GM12878 (cell line): ENCODE measurements around the gene CTBP1. TPM values are rescaled to one million over a fixed set of nuclear protein-coding genes. Genes with fewer than 3 reads are reported as not detected.

ENCODE experiments used
- ATAC-seq: fragments of 200-7000 bp; cut with Tn5 transposase; 3 replicates; pipeline ENCODE4 v1.9.1; 2020; ENCODE audit warnings: mild to moderate bottlenecking, moderate library complexity
- BruUV-seq: library from RNA; stranded (reverse); fragments of 400-500 nt; replicated peaks from 2 replicates; lab custom pipeline; 2021; lab: Mats Ljungman, UMichigan
- CTCF ChIA-PET: fragments of 300-600 bp; sonication (Branson Sonifier 250); formaldehyde crosslinking; extraction: SDS; loops from one replicate; lab custom pipeline; 2021; ENCODE audit warnings: inconsistent platforms; lab: Yijun Ruan, JAX
- POLR2A ChIA-PET: fragments of 350-600 bp; formaldehyde crosslinking; extraction: SDS; loops from one replicate; lab custom pipeline; 2021; ENCODE audit warnings: inconsistent platforms; lab: Charles Lee
- RAD21 ChIA-PET: fragments of 300-600 bp; sonication (Branson Sonifier 250); formaldehyde crosslinking; loops from one replicate; lab custom pipeline; 2023; ENCODE audit warnings: antibody characterized with exemption; ENCODE audit not compliant: unreplicated experiment; lab: Charles Lee
- SMC1A ChIA-PET: fragments of 300-600 bp; sonication (Branson Sonifier 250); formaldehyde crosslinking; loops from one replicate; lab custom pipeline; 2023; ENCODE audit not compliant: unreplicated experiment, uncharacterized antibody; lab: Charles Lee
- DNase-seq: peaks from one replicate; pipeline ENCODE4 v3.0.0-alpha.2; 2011; ENCODE audit warnings: low read depth, low spot score
- FAIRE-seq: peaks from 3 replicates; lab custom pipeline; 2011; peaks lifted over from hg19 to GRCh38; lab: Jason Lieb, UNC
- H2AFZ ChIP-seq: 2 replicates; pipeline ENCODE4 v1.6.0; 2011; ENCODE audit warnings: low read depth, low read length, control low read depth; ENCODE audit not compliant: control insufficient read depth
- H3K27ac ChIP-seq: 2 replicates; pipeline ENCODE4 v1.5.1; 2011; ENCODE audit warnings: control low read depth; ENCODE audit not compliant: control insufficient read depth, insufficient read depth
- H3K27me3 ChIP-seq, 2 experiments: replicated peaks in 1 of 2; 2 replicates each; pipeline versions ENCODE4 v1.6.0 to v1.6.1; 2011; ENCODE audit warnings: low read length in 1 of 2; ENCODE audit not compliant: control insufficient read depth in 2 of 2, insufficient read depth in 2 of 2
- H3K36me3 ChIP-seq, 2 experiments: 2 replicates each; pipeline ENCODE4 v1.5.1; 2011; ENCODE audit warnings: low read length in 1 of 2; ENCODE audit not compliant: control insufficient read depth in 2 of 2, insufficient read depth in 2 of 2
- H3K4me1 ChIP-seq: 2 replicates; pipeline ENCODE4 v1.6.1; 2011; ENCODE audit warnings: mild to moderate bottlenecking, low read length, moderate library complexity, mixed read lengths; ENCODE audit not compliant: control insufficient read depth, insufficient read depth
- H3K4me2 ChIP-seq: 2 replicates; pipeline ENCODE4 v1.6.0; 2011; ENCODE audit warnings: control low read depth; ENCODE audit not compliant: control insufficient read depth, insufficient read depth
- H3K4me3 ChIP-seq: fragments of 200-600 bp; sonication (generic); 2 replicates; pipeline ENCODE4 v1.5.1; 2016
- H3K79me2 ChIP-seq: 2 replicates; pipeline ENCODE4 v1.6.0; 2011; ENCODE audit warnings: low read length; ENCODE audit not compliant: control insufficient read depth, insufficient read depth
- H3K9ac ChIP-seq: 2 replicates; pipeline ENCODE4 v1.8.0; 2011; ENCODE audit warnings: low read length, control low read depth, mixed read lengths; ENCODE audit not compliant: control insufficient read depth, insufficient read depth
- H3K9me3 ChIP-seq: replicated peaks from 3 replicates; pipeline ENCODE4 v1.5.1; 2011; ENCODE audit warnings: mild to moderate bottlenecking, low read length; ENCODE audit not compliant: control insufficient read depth, insufficient read depth
- H4K20me1 ChIP-seq: 2 replicates; pipeline ENCODE4 v1.6.0; 2011; ENCODE audit not compliant: control insufficient read depth, insufficient read depth
- CEBPB ChIP-seq, 2 experiments: fragments of 150-350 bp in 1 of 2; IDR thresholded peaks; 2 replicates each; pipeline ENCODE4 v1.6.1; 2012 to 2014; ENCODE audit warnings: low read depth in 2 of 2, low read length in 2 of 2, borderline replicate concordance in 1 of 2, inconsistent platforms in 1 of 2
- E4F1 ChIP-seq: fragments of 450-650 bp; IDR thresholded peaks from 2 replicates; pipeline ENCODE4 v1.6.1; 2018; ENCODE audit warnings: borderline replicate concordance, mild to moderate bottlenecking; ENCODE audit not compliant: partially characterized antibody
- EED ChIP-seq: sonication (generic); IDR thresholded peaks from 2 replicates; pipeline ENCODE4 v1.6.1; 2016; ENCODE audit warnings: antibody characterized with exemption, low read depth
- EGR1 ChIP-seq, 2 experiments: IDR thresholded peaks; 1 replicate in 1 of 2; 2 replicates in 1 of 2; pipeline ENCODE4 v1.6.1; 2011 to 2012; ENCODE audit warnings: low read depth in 2 of 2, low read length in 2 of 2, borderline replicate concordance in 1 of 2, mild to moderate bottlenecking in 1 of 2, moderate library complexity in 1 of 2
- ETV6 ChIP-seq, 2 experiments: fragments of 450-650 bp in 1 of 2; IDR thresholded peaks in 1 of 2; conservative IDR thresholded peaks in 1 of 2; 2 replicates each; pipeline ENCODE4 v1.6.1; 2014; ENCODE audit warnings: antibody characterized with exemption in 1 of 2, borderline replicate concordance in 1 of 2, low read depth in 1 of 2, mild to moderate bottlenecking in 1 of 2, moderate library complexity in 1 of 2
- FOS ChIP-seq: IDR thresholded peaks from 3 replicates; pipeline ENCODE4 v1.6.1; 2011; ENCODE audit warnings: borderline replicate concordance; ENCODE audit not compliant: insufficient read length; ENCODE audit errors: extremely low read depth
- HSF1 ChIP-seq: fragments of 150-350 bp; IDR thresholded peaks from 2 replicates; pipeline ENCODE4 v1.6.1; 2014; ENCODE audit warnings: mild to moderate bottlenecking, low read depth, low read length
- JUNB ChIP-seq: IDR thresholded peaks from 2 replicates; pipeline ENCODE4 v1.6.1; 2016; ENCODE audit warnings: antibody characterized with exemption, mild to moderate bottlenecking
- LARP7 ChIP-seq: fragments of 450-650 bp; IDR thresholded peaks from 2 replicates; pipeline ENCODE4 v1.6.1; 2017; ENCODE audit warnings: mild to moderate bottlenecking
- PBX3 ChIP-seq: IDR thresholded peaks from 2 replicates; pipeline ENCODE4 v1.6.1; 2011; ENCODE audit warnings: mild to moderate bottlenecking, low read depth, low read length, moderate library complexity; ENCODE audit not compliant: insufficient replicate concordance
- RB1 ChIP-seq: fragments of 450-650 bp; formaldehyde crosslinking; IDR thresholded peaks from 2 replicates; pipeline ENCODE4 v1.6.1; 2017; ENCODE audit warnings: mild to moderate bottlenecking, borderline replicate concordance
- RELA ChIP-seq: fragments of 450-650 bp; IDR thresholded peaks from 2 replicates; pipeline ENCODE4 v1.8.0; 2014; ENCODE audit warnings: borderline replicate concordance; ENCODE audit not compliant: partially characterized antibody
- TCF12 ChIP-seq: IDR thresholded peaks from 2 replicates; pipeline ENCODE4 v1.6.1; 2011; ENCODE audit warnings: low read depth, mild to moderate bottlenecking, low read length
- TCF3 ChIP-seq: IDR thresholded peaks from 2 replicates; pipeline ENCODE4 v1.6.1; 2012; ENCODE audit warnings: low read depth, mild to moderate bottlenecking, low read length, borderline replicate concordance; ENCODE audit not compliant: insufficient read depth
- USF1 ChIP-seq: IDR thresholded peaks from 2 replicates; pipeline ENCODE4 v1.6.1; 2011; ENCODE audit warnings: borderline replicate concordance, low read depth, mild to moderate bottlenecking, moderate library complexity, mixed read lengths, low read length; ENCODE audit not compliant: insufficient read depth; ENCODE audit errors: extremely low read length
- WGBS: methylation state at CpG from one replicate; pipeline ENCODE4 v1.1.6; 2016; ENCODE audit warnings: low lambda C conversion rate; ENCODE audit not compliant: insufficient replicate concordance, insufficient coverage; ENCODE audit errors: missing lambda C conversion rate; 5-methylcytosine and 5-hydroxymethylcytosine counted together
- in situ Hi-C: fragments of 300-500 bp; cut with MboI; formaldehyde crosslinking; loops from 9 replicates; pipeline ENCODE4 v1.14.3; 2018; ENCODE audit warnings: mixed read lengths
- intact Hi-C: fragments of 100-400 bp; cut with micrococcal nuclease; formaldehyde crosslinking; loops from one replicate; pipeline ENCODE4 v1.14.2; 2022; ENCODE audit not compliant: unreplicated experiment
- polyA plus RNA-seq, 11 experiments: library from polyadenylated mRNA; depleted of rRNA in 4 of 11; unstranded in 6 of 11; stranded (reverse) in 5 of 11; fragments of >200 nt; fragmentation: Nextera tagmentation in 4 of 11; fragmentation: Illumina TruSeq in 1 of 11; extraction: Ambion mirVana in 4 of 11; extraction: Trizol in 1 of 11; gene quantifications; 1 replicate in 1 of 11; 2 replicates in 10 of 11; pipeline versions ENCODE4 v1.2.1 to v1.2.3, GENCODE V29; 2011 to 2016; ENCODE audit warnings: inconsistent platforms in 2 of 11, missing spikeins in 2 of 11, low read depth in 1 of 11
- total RNA-seq, 4 experiments: library from RNA; depleted of rRNA in 3 of 4; stranded (reverse); fragments of >200 nt in 3 of 4; fragmentation: Illumina TruSeq in 1 of 4; extraction: Trizol in 1 of 4; gene quantifications; 2 replicates each; pipeline versions ENCODE4 v1.2.1 to v1.2.3, GENCODE V29; 2013 to 2021

The CTBP1 gene
- total and polyA plus RNA-seq, 10 of the 15 experiments (the other 5 are each of a cell fraction or from before 2014, with no cell fraction given): 7.4 to 182 (median 63.1) TPM

- in situ Hi-C loops: no loop called here
- Histone ChIP-seq H3K9ac (peak overlapping the region; percentile 63), H3K79me2 (peaks cover 19% of the 10 kb centered on the region), H3K9me3 (peaks cover 2% of the 10 kb centered on the region; the same call in 1 of the 3 replicates), H3K4me1 (peaks cover 38% of the 10 kb centered on the region), H3K4me3 (peak overlapping the region; percentile 75), H3K27me3 (no peaks in the 10 kb centered on the region), H3K27ac (peak overlapping the region; percentile 77), H3K4me2 (peak overlapping the region; percentile 97), H4K20me1 (no peaks in the 10 kb centered on the region), H2AFZ (peak overlapping the region; percentile 48; the same call in 1 of the 2 replicates), H3K36me3 (no peaks in the 10 kb centered on the region)
- WGBS: 22% methylated on average over 15 of the region's 20 CpGs
- POLR2A ChIA-PET: interaction anchor here (0.6 to 4.4 kb wide), 3 partner anchors 13 to 276 kb away, joined by 6 to 26 read pairs (median 8); no protein-coding TSS in a partner anchor
- no peak for FAIRE-seq
- ATAC-seq: peak; percentile 41
- BruUV-seq: no TSS peak
- CTCF ChIA-PET: interaction anchor here (1.6 to 1.7 kb wide), 3 partner anchors 9 to 33 kb away, joined by 4 to 7 read pairs (median 5); no protein-coding TSS in a partner anchor
- RAD21 ChIA-PET: interaction anchor here (0.6 to 1.4 kb wide), 5 partner anchors 16 to 145 kb away, joined by 3 to 7 read pairs (median 4); no protein-coding TSS in a partner anchor
- intact Hi-C loops: loop anchor here (1.0 to 5.0 kb wide), 5 partner anchors 14 to 67 kb away; partner anchors contain the start of gene CTBP1
- no peak for DNase-seq
- SMC1A ChIA-PET: interaction anchor here (0.9 to 4.9 kb wide), 4 partner anchors 16 to 68 kb away, joined by 3 to 33 read pairs (median 4); no protein-coding TSS in a partner anchor
- TF ChIP-seq ETV6 (conservative IDR thresholded peaks at IDR 0.05 in 1 of 2, IDR thresholded peaks at IDR 0.05 in 1 of 2; ENCODE audit: borderline replicate concordance in 1 of 2, low read depth in 1 of 2): no peak
- TF ChIP-seq RB1: no peak
- TF ChIP-seq JUNB: no peak
- TF ChIP-seq E4F1: no peak
- peak; percentile 91 for TF ChIP-seq TCF12
- peak; percentile 71; the same call in 1 of the 2 replicates for TF ChIP-seq HSF1
- TF ChIP-seq TCF3: peak; percentile 76; the same call in 1 of the 2 replicates
- peak; percentile 61 for TF ChIP-seq USF1
- TF ChIP-seq RELA: no peak
- no peak for TF ChIP-seq CEBPB (IDR thresholded peaks at IDR 0.05; ENCODE audit: borderline replicate concordance in 1 of 2, low read depth in 2 of 2, low read length in 2 of 2)
- peak in 1 of 2 experiments; percentile 23; a peak in 1 of 3 replicates for TF ChIP-seq EGR1 (IDR thresholded peaks at IDR 0.05; ENCODE audit: borderline replicate concordance in 1 of 2, low read depth in 2 of 2, low read length in 2 of 2)
- no peak for TF ChIP-seq FOS
- TF ChIP-seq PBX3: peak; percentile 64
- TF ChIP-seq LARP7: no peak
- no peak for TF ChIP-seq EED
These were observed 48.4 kb downstream of the CTBP1 start for GRCh38 chr4:1200425-1201035.
